HG03025 (cell line): ENCODE data around the gene SH3BP5L.
"Not testable (repeated sequence)": the region's sequence is repeated elsewhere in the genome, so short reads cannot be mapped to it uniquely, and the experiment has no call there.

Experiments used
- ATAC-seq: cut with Tn5 transposase; IDR thresholded peaks from one replicate; pipeline ENCODE4 v1.9.1; 2021; ENCODE audit warnings: mild to moderate bottlenecking, moderate library complexity; ENCODE audit not compliant: unreplicated experiment, low FRiP score

SH3BP5L gene

GRCh38 chr1:248834343-248834940, 8.7 kb upstream of the SH3BP5L start:
- ATAC-seq = no peak

- ATAC-seq = no peak
Measured at GRCh38 chr1:248831842-248832241, 6.1 kb upstream of the SH3BP5L start.

- not testable (repeated sequence) for ATAC-seq
Measured at GRCh38 chr1:248830718-248831017, 5.0 kb upstream of the SH3BP5L start.

DNA sequence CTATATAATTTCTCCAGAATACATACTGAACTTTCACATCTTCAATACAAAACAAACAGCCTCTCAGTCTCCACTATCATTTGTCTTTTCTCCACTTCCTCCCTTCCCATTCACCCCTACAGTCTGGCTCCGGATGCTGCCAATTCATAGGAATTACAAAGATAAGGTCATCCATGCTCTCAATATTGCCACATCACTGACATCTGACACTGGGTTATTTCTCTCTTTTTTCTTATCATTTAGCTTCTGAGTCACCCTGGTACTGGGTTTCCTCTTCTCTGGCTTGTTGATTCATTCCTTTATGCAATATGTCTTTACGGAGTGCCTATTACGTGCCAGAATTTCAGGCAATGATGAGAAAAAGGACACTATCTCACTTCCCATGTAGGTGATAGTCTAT, 3.1 kb upstream of the SH3BP5L start:
- ATAC-seq = no peak

DNA sequence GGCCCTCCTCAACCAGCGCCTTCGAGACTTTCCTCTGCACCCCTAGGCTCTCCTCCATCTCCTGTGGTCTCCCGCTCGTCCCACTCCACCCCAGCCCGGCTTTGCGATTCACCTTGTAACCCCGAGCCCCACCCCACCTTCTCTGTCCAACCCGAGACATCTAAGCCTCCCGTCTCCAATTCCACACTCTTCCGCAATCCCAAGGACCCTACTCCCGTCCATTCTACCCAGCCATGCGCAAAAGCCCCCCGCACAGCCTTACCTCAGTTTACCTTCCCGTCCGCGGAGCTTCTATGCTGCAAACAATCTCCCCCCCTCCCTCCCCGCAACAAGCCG, 174 bp downstream of the SH3BP5L start:
- peak; percentile 2 for ATAC-seq

DNA sequence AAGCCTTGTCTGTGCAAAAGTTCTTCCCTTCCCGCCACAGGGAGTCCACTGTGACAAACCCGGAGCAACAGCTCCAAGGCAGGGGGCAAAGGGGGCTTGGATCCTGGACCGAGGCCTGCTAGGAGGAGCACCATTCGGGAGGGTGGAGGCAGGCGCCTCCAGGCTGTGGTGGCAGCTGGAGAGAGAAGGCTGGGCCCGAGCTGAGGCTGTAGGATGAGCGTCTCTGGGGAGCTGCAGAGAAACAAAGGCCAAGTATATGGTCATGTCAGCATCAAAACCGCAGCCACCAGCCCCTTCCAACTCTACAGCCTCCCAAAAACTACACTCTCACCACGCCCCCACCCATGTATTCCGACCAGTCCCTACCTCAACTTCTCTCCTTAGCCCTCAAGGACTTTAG, 579 bp downstream of the SH3BP5L start:
- no peak for ATAC-seq

DNA sequence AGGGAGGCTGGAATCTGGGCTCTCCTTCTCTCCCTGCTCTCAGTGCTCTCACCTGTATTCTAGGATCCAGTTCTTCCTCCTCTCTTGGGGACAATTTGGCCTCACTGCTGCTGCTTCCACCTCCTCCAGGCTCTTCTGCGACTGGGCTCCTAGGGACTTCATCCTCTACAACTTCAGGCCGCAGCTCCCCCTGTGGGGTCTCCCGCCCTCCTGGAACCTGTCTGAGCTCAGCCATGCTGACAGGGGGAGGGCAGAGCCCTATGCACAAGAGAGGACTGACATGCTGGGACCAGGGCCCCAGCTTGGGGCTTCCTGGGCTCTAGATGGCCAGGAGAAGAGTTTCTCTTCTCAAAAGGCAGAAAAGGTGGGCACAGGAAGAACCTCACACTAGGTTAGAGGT, 1.0 kb downstream of the SH3BP5L start:
- no peak for ATAC-seq

- ATAC-seq = no peak
Measured at GRCh38 chr1:248824301-248824700, 1.4 kb downstream of the SH3BP5L start.

- no peak for ATAC-seq
Measured at GRCh38 chr1:248823517-248824001, 2.2 kb downstream of the SH3BP5L start.

DNA sequence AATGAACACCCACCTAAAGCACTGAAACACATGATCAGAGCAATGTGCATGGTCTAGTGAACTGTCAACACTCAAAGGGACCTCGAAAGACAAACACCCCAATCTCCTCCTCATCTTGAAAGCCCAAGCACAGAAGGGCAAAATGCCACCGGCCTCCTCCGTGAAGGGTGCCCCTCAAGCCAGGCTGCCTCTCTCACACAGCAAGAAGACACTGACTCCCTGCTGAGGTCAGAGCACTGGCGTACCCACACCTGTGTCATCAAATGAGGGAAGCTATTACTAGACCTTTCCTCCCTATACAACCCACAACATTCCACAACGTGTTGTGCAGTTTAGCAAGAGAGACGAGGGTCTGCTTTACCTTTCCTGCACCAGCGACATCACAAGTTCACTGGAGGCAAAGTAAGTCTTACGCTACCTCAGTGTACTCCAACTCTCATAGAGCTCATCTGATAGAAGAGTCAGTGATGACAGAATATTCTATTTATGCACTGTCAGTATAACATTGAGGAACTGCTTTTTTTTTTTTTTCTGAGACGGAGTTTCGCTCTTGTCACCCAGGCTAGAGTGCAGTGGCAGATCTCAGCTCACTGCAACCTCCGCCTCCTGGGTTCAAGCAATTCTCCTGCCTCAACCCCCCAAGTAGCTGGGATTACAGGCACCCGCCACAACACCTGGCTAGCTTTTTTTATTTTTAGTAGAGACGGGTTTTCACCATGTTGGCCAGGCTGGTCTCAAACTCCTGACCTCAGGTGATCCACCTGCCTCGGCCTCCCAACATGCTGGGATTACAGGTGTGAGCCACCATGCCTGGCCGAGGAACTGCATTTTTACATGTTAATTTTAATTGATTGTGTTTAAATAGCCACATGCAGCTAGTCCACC, 3.3 kb downstream of the SH3BP5L start:
- peak; percentile 29 for ATAC-seq

- no peak for ATAC-seq
Measured at GRCh38 chr1:248821641-248822040, 4.1 kb downstream of the SH3BP5L start.

- no peak for ATAC-seq
Measured at GRCh38 chr1:248821101-248821500, 4.6 kb downstream of the SH3BP5L start.

DNA sequence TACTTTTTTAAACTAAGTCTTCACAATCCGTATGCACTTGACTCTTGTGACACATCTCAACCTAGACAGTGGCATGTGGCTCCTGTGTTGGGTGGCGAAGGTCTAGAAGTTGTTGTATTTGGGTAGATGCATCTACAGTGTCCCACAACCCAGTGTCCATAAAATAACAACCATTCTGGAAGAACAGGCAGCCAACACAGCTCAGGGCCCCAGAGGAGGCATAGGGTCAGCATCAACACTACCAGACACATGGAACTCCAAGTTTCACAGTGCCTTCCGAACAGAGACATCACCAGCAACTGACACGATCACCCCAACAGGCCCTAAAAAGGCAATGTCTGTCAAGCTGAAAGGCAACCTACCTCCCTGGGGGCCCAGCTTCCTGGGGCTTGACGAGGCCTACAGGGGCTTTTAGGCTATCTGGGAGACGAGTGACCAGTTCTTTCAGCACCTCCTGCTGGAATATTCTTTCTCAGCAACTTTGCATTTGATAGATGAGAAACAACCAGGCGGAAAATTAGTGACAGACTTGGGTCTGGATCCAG, 5.6 kb downstream of the SH3BP5L start:
- no peak for ATAC-seq

- ATAC-seq = peak; percentile 47
Measured at GRCh38 chr1:248818505-248819374, 7.0 kb downstream of the SH3BP5L start.

DNA sequence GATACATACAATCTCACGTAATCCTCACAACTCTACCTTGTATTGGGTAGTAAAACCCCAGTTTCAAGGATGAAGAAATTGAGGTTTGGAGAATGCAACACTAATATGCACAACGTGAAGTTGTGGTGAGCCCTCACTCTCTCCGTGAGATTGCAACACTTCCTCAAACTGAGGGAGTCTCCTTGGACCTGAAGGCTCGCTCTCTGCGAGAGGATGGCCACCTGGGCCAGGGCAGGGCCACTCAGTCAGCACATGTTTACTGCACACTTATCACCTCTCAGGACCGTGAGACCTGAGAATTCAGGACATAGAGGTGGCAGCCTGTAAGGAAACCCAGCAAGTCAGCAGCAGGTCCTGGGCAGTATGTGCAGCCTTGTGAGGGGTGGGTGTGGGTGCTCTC, 8.7 kb downstream of the SH3BP5L start:
- no peak for ATAC-seq

GRCh38 chr1:248816042-248816851, 9.5 kb downstream of the SH3BP5L start:
- ATAC-seq = no peak

- ATAC-seq = no peak
Measured at GRCh38 chr1:248815407-248816034, 10.2 kb downstream of the SH3BP5L start.

DNA sequence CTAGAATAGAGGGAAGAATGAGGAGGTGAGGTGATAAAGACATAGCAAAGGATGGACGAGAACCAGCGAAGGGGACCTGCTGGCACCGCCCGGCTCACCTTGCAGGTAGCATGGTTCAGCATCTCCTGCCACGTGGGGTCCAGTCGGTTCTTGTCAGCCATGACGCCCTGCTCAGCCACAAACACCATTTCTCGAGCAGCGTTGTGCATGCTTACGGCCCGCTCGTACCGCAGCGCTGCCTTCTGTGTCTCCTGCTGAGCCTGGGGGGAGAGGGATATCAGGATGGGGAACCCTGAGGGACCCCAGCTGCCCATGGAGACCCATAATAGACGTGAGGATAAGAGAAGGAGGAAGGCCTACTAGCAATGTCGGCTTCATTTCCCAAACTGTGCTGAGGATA, 11.4 kb downstream of the SH3BP5L start:
- ATAC-seq = no peak

DNA sequence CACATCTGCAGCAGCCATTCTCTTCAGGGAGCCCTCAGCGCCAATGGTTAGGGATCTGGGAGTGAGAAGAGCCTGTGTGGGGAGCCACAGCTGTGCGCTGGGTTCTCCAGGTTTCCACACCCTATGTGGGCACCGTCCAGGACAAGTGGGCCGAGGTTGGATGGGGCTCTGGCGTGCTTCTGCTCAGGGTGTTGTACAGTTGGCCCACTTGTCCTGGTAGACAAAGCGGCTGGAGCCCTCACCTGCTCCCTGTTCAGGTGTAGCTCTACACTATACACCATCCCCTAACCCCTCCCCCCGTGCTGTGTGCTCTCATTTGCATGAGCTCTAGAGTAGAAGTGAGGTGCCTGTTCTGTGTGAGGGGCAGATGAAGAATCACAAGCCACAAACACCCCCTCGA, 12.2 kb downstream of the SH3BP5L start:
- ATAC-seq = no peak
